ENCODE data around the gene SH3TC2.

SH3TC2 gene

GRCh38 chr5:149062371-149063016 is 368 bp downstream of the SH3TC2 start:
- H3K36me3 ChIP-seq (ENCODE audit: control insufficient read depth, insufficient read depth, low read length), result no peaks in the 10 kb centered on the region
- H3K9me3 ChIP-seq (ENCODE audit: control insufficient read depth, low read length), result peaks cover 4% of the 10 kb centered on the region
- WGBS, 2 experiments, result 62 to 66% methylated on average over 3 of the region's 3 CpGs
- peaks cover 15% of the 10 kb centered on the region for H3K4me1 ChIP-seq (ENCODE audit: control insufficient read depth, insufficient read depth, low read length)
- no peak overlapping the region for H3K4me3 ChIP-seq (ENCODE audit: insufficient read depth, low read depth, low read length)
- no peaks in the 10 kb centered on the region for H3K27me3 ChIP-seq (ENCODE audit: control insufficient read depth, insufficient read depth, low read length, poor library complexity, severe bottlenecking)
- H3K27ac ChIP-seq (ENCODE audit: insufficient read depth, low read depth, low read length, poor library complexity, severe bottlenecking), result peak overlapping the region; percentile 52

- H3K4me1 ChIP-seq (ENCODE audit: control insufficient read depth, insufficient read depth, low read length), result peaks cover 15% of the 10 kb centered on the region
- no peaks in the 10 kb centered on the region for H3K27me3 ChIP-seq (ENCODE audit: control insufficient read depth, insufficient read depth, low read length, poor library complexity, severe bottlenecking)
- no peak overlapping the region for H3K4me3 ChIP-seq (ENCODE audit: insufficient read depth, low read depth, low read length)
- peaks cover 4% of the 10 kb centered on the region for H3K9me3 ChIP-seq (ENCODE audit: control insufficient read depth, low read length)
- H3K36me3 ChIP-seq (ENCODE audit: control insufficient read depth, insufficient read depth, low read length), result no peaks in the 10 kb centered on the region
- 96 to 97% methylated on average over 2 to 4 of the region's 4 CpGs for WGBS, 2 experiments
- H3K27ac ChIP-seq (ENCODE audit: insufficient read depth, low read depth, low read length, poor library complexity, severe bottlenecking), result no peak overlapping the region
These were observed 1.5 kb downstream of the SH3TC2 start for GRCh38 chr5:149061341-149061740.

GRCh38 chr5:149060325-149060724 is 2.5 kb downstream of the SH3TC2 start:
- Histone ChIP-seq H3K9me3 (ENCODE audit: control insufficient read depth, low read length) (peaks cover 4% of the 10 kb centered on the region), H3K4me3 (ENCODE audit: insufficient read depth, low read depth, low read length) (no peak overlapping the region), H3K27ac (ENCODE audit: insufficient read depth, low read depth, low read length, poor library complexity, severe bottlenecking) (no peak overlapping the region), H3K27me3 (ENCODE audit: control insufficient read depth, insufficient read depth, low read length, poor library complexity, severe bottlenecking) (no peaks in the 10 kb centered on the region), H3K4me1 (ENCODE audit: control insufficient read depth, insufficient read depth, low read length) (peaks cover 15% of the 10 kb centered on the region), H3K36me3 (ENCODE audit: control insufficient read depth, insufficient read depth, low read length) (no peaks in the 10 kb centered on the region)
- 80 to 88% methylated on average over 1 of the region's 1 CpG for WGBS, 2 experiments

- peaks cover 4% of the 10 kb centered on the region for H3K9me3 ChIP-seq (ENCODE audit: control insufficient read depth, low read length)
- no peaks in the 10 kb centered on the region for H3K27me3 ChIP-seq (ENCODE audit: control insufficient read depth, insufficient read depth, low read length, poor library complexity, severe bottlenecking)
- no peak overlapping the region for H3K4me3 ChIP-seq (ENCODE audit: insufficient read depth, low read depth, low read length)
- WGBS, 2 experiments, result 98 to 100% methylated on average over 2 to 3 of the region's 3 CpGs
- H3K36me3 ChIP-seq (ENCODE audit: control insufficient read depth, insufficient read depth, low read length), result no peaks in the 10 kb centered on the region
- no peak overlapping the region for H3K27ac ChIP-seq (ENCODE audit: insufficient read depth, low read depth, low read length, poor library complexity, severe bottlenecking)
- no peaks in the 10 kb centered on the region for H3K4me1 ChIP-seq (ENCODE audit: control insufficient read depth, insufficient read depth, low read length)
These were observed 6.2 kb downstream of the SH3TC2 start for GRCh38 chr5:149056616-149057165.

GRCh38 chr5:149054416-149054815 is 8.4 kb downstream of the SH3TC2 start:
- Histone ChIP-seq H3K27me3 (ENCODE audit: control insufficient read depth, insufficient read depth, low read length, poor library complexity, severe bottlenecking) (no peaks in the 10 kb centered on the region), H3K9me3 (ENCODE audit: control insufficient read depth, low read length) (peaks cover 4% of the 10 kb centered on the region), H3K27ac (ENCODE audit: insufficient read depth, low read depth, low read length, poor library complexity, severe bottlenecking) (no peak overlapping the region), H3K36me3 (ENCODE audit: control insufficient read depth, insufficient read depth, low read length) (no peaks in the 10 kb centered on the region), H3K4me1 (ENCODE audit: control insufficient read depth, insufficient read depth, low read length) (no peaks in the 10 kb centered on the region), H3K4me3 (ENCODE audit: insufficient read depth, low read depth, low read length) (no peak overlapping the region)
- WGBS, 2 experiments, result 81 to 93% methylated on average over 2 of the region's 2 CpGs

GRCh38 chr5:149053072-149053695 is 9.7 kb downstream of the SH3TC2 start:
- Histone ChIP-seq H3K27ac (ENCODE audit: insufficient read depth, low read depth, low read length, poor library complexity, severe bottlenecking) (no peak overlapping the region), H3K27me3 (ENCODE audit: control insufficient read depth, insufficient read depth, low read length, poor library complexity, severe bottlenecking) (no peaks in the 10 kb centered on the region), H3K36me3 (ENCODE audit: control insufficient read depth, insufficient read depth, low read length) (no peaks in the 10 kb centered on the region), H3K4me1 (ENCODE audit: control insufficient read depth, insufficient read depth, low read length) (no peaks in the 10 kb centered on the region), H3K4me3 (ENCODE audit: insufficient read depth, low read depth, low read length) (no peak overlapping the region), H3K9me3 (ENCODE audit: control insufficient read depth, low read length) (no peaks in the 10 kb centered on the region)
- WGBS, 2 experiments, result 85 to 92% methylated on average over 2 of the region's 2 CpGs

GRCh38 chr5:149049371-149049781 is 13.5 kb downstream of the SH3TC2 start:
- 92 to 97% methylated on average over 3 of the region's 3 CpGs for WGBS, 2 experiments

DNA sequence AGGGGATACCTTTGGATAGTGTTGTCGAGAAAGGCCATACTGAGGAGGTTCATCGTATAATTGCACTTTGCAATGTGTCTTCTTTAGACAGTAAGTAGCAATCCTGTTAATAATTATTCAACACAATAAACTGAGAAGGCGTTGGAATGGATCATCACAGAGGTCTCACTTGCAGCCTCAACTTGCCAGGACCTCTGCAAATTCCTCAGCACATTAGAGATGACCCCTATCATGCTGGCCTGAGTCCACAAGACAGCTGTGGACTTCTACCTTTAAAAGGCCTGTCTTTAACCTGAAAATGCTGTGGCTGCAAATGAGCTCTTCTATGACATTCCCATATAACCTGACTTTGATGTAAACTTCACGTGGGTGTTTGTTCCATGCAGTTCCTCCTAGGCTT is 14.1 kb downstream of the SH3TC2 start:
- H3K27ac ChIP-seq (ENCODE audit: insufficient read depth, low read depth, low read length, poor library complexity, severe bottlenecking), result no peak overlapping the region
- whole genome bisulfite sequencing, 2 experiments, result 91 to 94% methylated on average over 4 of the region's 4 CpGs
- no peaks in the 10 kb centered on the region for H3K36me3 ChIP-seq (ENCODE audit: control insufficient read depth, insufficient read depth, low read length)

More at GRCh38 chr5:149049371-149049781, 13.5 kb downstream of the SH3TC2 start:
- H3K27me3 ChIP-seq (ENCODE audit: control insufficient read depth, insufficient read depth, low read length, poor library complexity, severe bottlenecking), result no peaks in the 10 kb centered on the region
- no peaks in the 10 kb centered on the region for H3K4me1 ChIP-seq (ENCODE audit: control insufficient read depth, insufficient read depth, low read length)
- no peaks in the 10 kb centered on the region for H3K9me3 ChIP-seq (ENCODE audit: control insufficient read depth, low read length)
- no peak overlapping the region for H3K27ac ChIP-seq (ENCODE audit: insufficient read depth, low read depth, low read length, poor library complexity, severe bottlenecking)
- no peak overlapping the region for H3K4me3 ChIP-seq (ENCODE audit: insufficient read depth, low read depth, low read length)
- H3K36me3 ChIP-seq (ENCODE audit: control insufficient read depth, insufficient read depth, low read length), result no peaks in the 10 kb centered on the region

DNA sequence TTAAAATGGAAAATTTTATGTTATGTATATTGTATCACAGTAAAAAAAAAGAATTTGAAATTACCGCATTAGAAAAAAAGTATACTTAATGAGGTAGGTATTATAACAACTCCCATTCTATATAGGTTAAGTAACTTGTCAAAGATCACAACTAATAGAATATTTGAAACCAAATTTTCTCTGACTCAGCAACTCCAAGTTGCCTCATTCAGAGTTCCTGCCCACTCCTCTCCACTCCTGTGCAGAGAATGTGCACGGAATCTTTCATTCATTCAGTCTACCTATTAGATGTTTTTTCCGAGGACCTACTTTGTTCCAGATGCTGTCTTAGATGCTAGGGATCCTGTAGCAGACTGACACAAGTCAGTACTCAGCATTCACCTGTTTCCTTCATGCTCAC is 15.4 kb downstream of the SH3TC2 start:
- no peaks in the 10 kb centered on the region for H3K4me1 ChIP-seq (ENCODE audit: control insufficient read depth, insufficient read depth, low read length)
- no peaks in the 10 kb centered on the region for H3K9me3 ChIP-seq (ENCODE audit: control insufficient read depth, low read length)
- H3K27me3 ChIP-seq (ENCODE audit: control insufficient read depth, insufficient read depth, low read length, poor library complexity, severe bottlenecking), result no peaks in the 10 kb centered on the region
- no peak overlapping the region for H3K4me3 ChIP-seq (ENCODE audit: insufficient read depth, low read depth, low read length)
- 95 to 97% methylated on average over 2 of the region's 3 CpGs for WGBS, 2 experiments
- no peak overlapping the region for H3K27ac ChIP-seq (ENCODE audit: insufficient read depth, low read depth, low read length, poor library complexity, severe bottlenecking)
- H3K36me3 ChIP-seq (ENCODE audit: control insufficient read depth, insufficient read depth, low read length), result no peaks in the 10 kb centered on the region

More for the DNA sequence above, 14.1 kb downstream of the SH3TC2 start:
- Histone ChIP-seq H3K27me3 (ENCODE audit: control insufficient read depth, insufficient read depth, low read length, poor library complexity, severe bottlenecking) (no peaks in the 10 kb centered on the region), H3K9me3 (ENCODE audit: control insufficient read depth, low read length) (no peaks in the 10 kb centered on the region), H3K4me1 (ENCODE audit: control insufficient read depth, insufficient read depth, low read length) (no peaks in the 10 kb centered on the region), H3K4me3 (ENCODE audit: insufficient read depth, low read depth, low read length) (no peak overlapping the region)

DNA sequence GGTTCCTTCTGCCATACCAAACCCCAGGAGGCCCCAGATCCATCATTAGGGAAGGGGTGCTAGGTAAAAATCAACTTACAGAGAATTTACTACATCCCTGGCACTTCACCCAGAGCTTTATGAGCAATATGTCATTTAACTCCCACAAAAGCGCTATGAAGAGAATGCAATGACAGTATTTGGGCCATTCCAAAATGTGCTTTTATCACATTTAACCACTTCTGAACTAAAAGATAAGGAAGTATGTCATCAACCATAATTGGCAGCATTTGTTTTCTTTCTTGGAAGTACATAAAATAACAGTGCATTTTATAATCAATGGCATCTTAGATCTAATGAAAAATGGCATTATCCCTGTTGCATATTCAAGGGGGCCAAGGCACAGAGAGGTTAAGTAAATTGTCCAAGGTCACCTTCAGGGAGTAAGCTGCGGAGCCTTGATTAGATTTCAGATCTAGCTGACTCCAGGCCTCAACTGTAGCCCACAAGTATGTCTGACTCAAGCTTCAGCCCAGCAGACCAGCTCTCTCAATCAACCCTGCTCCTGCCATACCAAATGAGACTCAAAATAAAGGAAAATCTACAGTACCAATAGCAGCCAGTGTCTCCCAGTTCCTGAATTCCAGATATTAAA is 16.5 kb downstream of the SH3TC2 start:
- Histone ChIP-seq H3K4me3 (ENCODE audit: insufficient read depth, low read depth, low read length) (no peak overlapping the region), H3K27me3 (ENCODE audit: control insufficient read depth, insufficient read depth, low read length, poor library complexity, severe bottlenecking) (no peaks in the 10 kb centered on the region), H3K36me3 (ENCODE audit: control insufficient read depth, insufficient read depth, low read length) (no peaks in the 10 kb centered on the region), H3K27ac (ENCODE audit: insufficient read depth, low read depth, low read length, poor library complexity, severe bottlenecking) (no peak overlapping the region), H3K4me1 (ENCODE audit: control insufficient read depth, insufficient read depth, low read length) (no peaks in the 10 kb centered on the region), H3K9me3 (ENCODE audit: control insufficient read depth, low read length) (no peaks in the 10 kb centered on the region)
- WGBS, 2 experiments, result 91 to 92% methylated on average over 2 of the region's 2 CpGs
